ENCODE results near the gene LRRC71.

The LRRC71 gene

GRCh38 chr1:156928043-156928602, 7.7 kb downstream of the LRRC71 start:
- no peak overlapping the region for H3K4me3 ChIP-seq (ENCODE audit: low read length)
- no peak for DNase-seq (ENCODE audit: low read depth)
- TF ChIP-seq, protein P1, sequence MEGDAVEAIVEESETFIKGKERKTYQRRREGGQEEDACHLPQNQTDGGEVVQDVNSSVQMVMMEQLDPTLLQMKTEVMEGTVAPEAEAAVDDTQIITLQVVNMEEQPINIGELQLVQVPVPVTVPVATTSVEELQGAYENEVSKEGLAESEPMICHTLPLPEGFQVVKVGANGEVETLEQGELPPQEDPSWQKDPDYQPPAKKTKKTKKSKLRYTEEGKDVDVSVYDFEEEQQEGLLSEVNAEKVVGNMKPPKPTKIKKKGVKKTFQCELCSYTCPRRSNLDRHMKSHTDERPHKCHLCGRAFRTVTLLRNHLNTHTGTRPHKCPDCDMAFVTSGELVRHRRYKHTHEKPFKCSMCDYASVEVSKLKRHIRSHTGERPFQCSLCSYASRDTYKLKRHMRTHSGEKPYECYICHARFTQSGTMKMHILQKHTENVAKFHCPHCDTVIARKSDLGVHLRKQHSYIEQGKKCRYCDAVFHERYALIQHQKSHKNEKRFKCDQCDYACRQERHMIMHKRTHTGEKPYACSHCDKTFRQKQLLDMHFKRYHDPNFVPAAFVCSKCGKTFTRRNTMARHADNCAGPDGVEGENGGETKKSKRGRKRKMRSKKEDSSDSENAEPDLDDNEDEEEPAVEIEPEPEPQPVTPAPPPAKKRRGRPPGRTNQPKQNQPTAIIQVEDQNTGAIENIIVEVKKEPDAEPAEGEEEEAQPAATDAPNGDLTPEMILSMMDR (conservative IDR thresholded peaks at IDR 0.05; ENCODE audit: low read length), result no peak

GRCh38 chr1:156929596-156930238, 9.3 kb downstream of the LRRC71 start:
- TF ChIP-seq, protein P1 (conservative IDR thresholded peaks at IDR 0.05; ENCODE audit: low read length), result no peak
- DNase-seq (ENCODE audit: low read depth), result no peak
- H3K4me3 ChIP-seq (ENCODE audit: low read length), result no peak overlapping the region

DNA sequence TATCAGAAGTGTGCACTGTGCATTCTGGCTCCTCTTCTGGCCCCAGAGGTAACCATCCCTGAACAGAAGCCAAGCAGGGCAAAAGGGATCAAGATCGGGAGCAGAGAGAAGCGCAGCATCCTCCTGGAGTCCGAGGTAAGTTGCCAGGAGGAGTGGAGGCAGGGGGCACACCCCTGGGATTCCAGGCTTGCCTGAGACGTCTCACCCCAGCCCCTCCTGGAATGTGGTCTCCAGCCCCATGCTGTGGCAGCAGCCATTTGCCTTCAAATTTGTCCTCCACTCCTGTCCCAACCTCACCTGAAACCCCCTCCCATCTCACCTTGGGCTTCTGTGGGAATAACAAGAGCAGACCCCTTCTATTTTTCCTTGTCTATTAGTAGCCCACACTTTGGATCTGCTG, 10.1 kb downstream of the LRRC71 start:
- no peak for DNase-seq (ENCODE audit: low read depth)
- no peak overlapping the region for H3K4me3 ChIP-seq (ENCODE audit: low read length)
- TF ChIP-seq, protein P1 (conservative IDR thresholded peaks at IDR 0.05; ENCODE audit: low read length), result no peak

GRCh38 chr1:156931211-156931952, 10.9 kb downstream of the LRRC71 start:
- no peak for DNase-seq (ENCODE audit: low read depth)
- TF ChIP-seq, protein P1 (conservative IDR thresholded peaks at IDR 0.05; ENCODE audit: low read length), result no peak
- no peak overlapping the region for H3K4me3 ChIP-seq (ENCODE audit: low read length)

GRCh38 chr1:156931974-156932710, 11.7 kb downstream of the LRRC71 start:
- TF ChIP-seq, protein P1 (conservative IDR thresholded peaks at IDR 0.05; ENCODE audit: low read length), result no peak
- no peak for DNase-seq (ENCODE audit: low read depth)
- no peak overlapping the region for H3K4me3 ChIP-seq (ENCODE audit: low read length)

GRCh38 chr1:156933136-156933535, 12.7 kb downstream of the LRRC71 start:
- H3K4me3 ChIP-seq (ENCODE audit: low read length), result no peak overlapping the region
- DNase-seq (ENCODE audit: low read depth), result no peak
- TF ChIP-seq, protein P1 (conservative IDR thresholded peaks at IDR 0.05; ENCODE audit: low read length), result no peak
